HepG2 (cell line): ENCODE results near the gene NRN1L. TPM values are rescaled to one million over a fixed set of nuclear protein-coding genes. Genes with fewer than 3 reads are reported as not detected.

ENCODE experiments used
- HCFC1 ChIP-seq: fragments of 150-350 bp; IDR thresholded peaks from 2 replicates; pipeline ENCODE4 v1.6.1; 2014; ENCODE audit warnings: low read depth, low read length
- HNF4A ChIP-seq: sonication (generic); formaldehyde crosslinking; IDR thresholded peaks from 2 replicates; pipeline ENCODE4 v1.4.0; 2020; ENCODE audit warnings: missing genetic modification reagents
- JUNB ChIP-seq: sonication (generic); formaldehyde crosslinking; IDR thresholded peaks from 2 replicates; pipeline ENCODE4 v1.8.0; 2022; ENCODE audit warnings: missing genetic modification reagents, mild to moderate bottlenecking, borderline replicate concordance
- KDM5A ChIP-seq: fragments of 200-600 bp; sonication (generic); IDR thresholded peaks from 2 replicates; pipeline ENCODE4 v1.7.0; 2018; ENCODE audit warnings: antibody characterized with exemption, mild to moderate bottlenecking, low read length, borderline replicate concordance
- YY1 ChIP-seq: IDR thresholded peaks from 2 replicates; pipeline ENCODE4 v1.6.1; 2011; ENCODE audit warnings: low read length, low read depth, moderate library complexity, mild to moderate bottlenecking; ENCODE audit not compliant: insufficient read depth, insufficient replicate concordance
- ZFP41 ChIP-seq: sonication (generic); formaldehyde crosslinking; IDR thresholded peaks from 2 replicates; pipeline ENCODE4 v1.4.0; 2020; ENCODE audit warnings: mild to moderate bottlenecking, missing genetic modification reagents, borderline replicate concordance
- ZFYVE20 ChIP-seq: sonication (generic); formaldehyde crosslinking; IDR thresholded peaks from 2 replicates; pipeline ENCODE4 v1.8.0; 2023; ENCODE audit warnings: low read depth, mild to moderate bottlenecking, moderate library complexity, missing genetic modification reagents, borderline replicate concordance
- ZNF160 ChIP-seq: sonication (generic); formaldehyde crosslinking; IDR thresholded peaks from 2 replicates; pipeline ENCODE4 v1.8.0; 2022; ENCODE audit warnings: mild to moderate bottlenecking, inconsistent platforms, missing genetic modification reagents
- ZNF773 ChIP-seq: sonication (generic); formaldehyde crosslinking; IDR thresholded peaks from 2 replicates; pipeline ENCODE4 v1.4.0; 2020; ENCODE audit warnings: missing genetic modification reagents, borderline replicate concordance
- polyA plus RNA-seq, 8 experiments: library from polyadenylated mRNA; depleted of rRNA in 3 of 8; stranded (reverse) in 7 of 8; unstranded in 1 of 8; fragments of >200 nt; fragmentation: Illumina TruSeq in 4 of 8; extraction: Trizol in 4 of 8; gene quantifications; 2 replicates each; pipeline versions ENCODE4 v1.2.1 to v1.2.3, GENCODE V29; 2011 to 2016; ENCODE audit warnings: low read depth in 4 of 8, missing spikeins in 1 of 8, mixed read lengths in 1 of 8; ENCODE audit not compliant: insufficient read depth in 1 of 8
- total RNA-seq, 5 experiments: library from RNA; depleted of rRNA; stranded (reverse); fragments of >200 nt; fragmentation: Illumina TruSeq; extraction: Trizol; gene quantifications; 2 replicates each; pipeline ENCODE4 v1.2.3, GENCODE V29; 2016; ENCODE audit warnings: low read depth in 1 of 5
- TF ChIP-seq, protein P1 (sequence below): sonication (generic); formaldehyde crosslinking; IDR thresholded peaks from 2 replicates; pipeline ENCODE4 v1.4.0; 2020; ENCODE audit warnings: mild to moderate bottlenecking, missing genetic modification reagents
- TF ChIP-seq, protein P2 (sequence below): sonication (generic); formaldehyde crosslinking; IDR thresholded peaks from 2 replicates; pipeline ENCODE4 v1.5.0; 2020; ENCODE audit warnings: mild to moderate bottlenecking, missing genetic modification reagents
- TF ChIP-seq, protein P3 (sequence below): sonication (generic); formaldehyde crosslinking; IDR thresholded peaks from 2 replicates; pipeline ENCODE4 v1.5.0; 2020; ENCODE audit warnings: mild to moderate bottlenecking, missing genetic modification reagents
- TF ChIP-seq, protein P4 (sequence below): sonication (generic); formaldehyde crosslinking; IDR thresholded peaks from 2 replicates; pipeline ENCODE4 v1.8.1; 2023; ENCODE audit warnings: mild to moderate bottlenecking, missing genetic modification reagents, borderline replicate concordance
- TF ChIP-seq, protein P5 (sequence below): IDR thresholded peaks from 2 replicates; pipeline ENCODE4 v1.6.1; 2018; ENCODE audit warnings: missing genetic modification reagents
- TF ChIP-seq, protein P6 (sequence below): sonication (generic); formaldehyde crosslinking; IDR thresholded peaks from 2 replicates; pipeline ENCODE4 v1.4.0; 2020; ENCODE audit warnings: missing genetic modification reagents, mild to moderate bottlenecking, borderline replicate concordance

NRN1L gene
- total and polyA plus RNA-seq, 2 of the 13 experiments (the other 11 are each of a cell fraction or from before 2014, with no cell fraction given), result 0.53 to 1.2 TPM

DNA sequence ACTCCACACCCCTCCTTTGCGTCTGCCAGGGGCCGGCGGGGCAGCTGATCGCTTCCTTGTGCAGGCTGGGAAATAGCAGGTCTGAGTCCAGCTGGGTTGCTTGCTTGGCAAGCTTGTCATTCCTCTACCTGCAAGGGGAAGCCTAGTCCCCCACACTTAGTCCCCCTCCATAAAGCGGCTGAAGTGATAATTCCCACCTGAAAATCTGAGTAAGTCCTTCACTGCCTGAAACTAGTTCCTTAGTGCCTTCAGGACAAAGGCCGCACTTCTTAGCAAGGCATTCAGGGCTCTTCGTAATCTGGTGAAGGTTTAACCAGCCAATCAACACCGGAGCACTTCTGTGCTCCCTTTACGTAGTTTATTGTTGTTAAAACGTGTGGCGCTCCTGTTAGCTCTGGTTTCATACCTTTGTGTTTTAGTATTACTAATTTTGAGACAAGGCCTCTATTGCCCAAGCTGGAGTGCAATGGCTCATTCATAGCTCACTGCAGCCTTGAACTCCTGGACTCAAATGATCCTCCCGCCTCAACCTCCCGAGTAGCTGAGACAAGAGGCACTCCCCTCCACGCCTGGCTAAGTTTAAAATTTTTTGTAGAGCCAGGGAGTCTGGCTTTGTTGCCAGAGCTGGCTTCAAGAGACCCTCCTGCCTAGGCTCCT lies 9.2 kb downstream of the NRN1L start (continued):
- TF ChIP-seq, protein P1, sequence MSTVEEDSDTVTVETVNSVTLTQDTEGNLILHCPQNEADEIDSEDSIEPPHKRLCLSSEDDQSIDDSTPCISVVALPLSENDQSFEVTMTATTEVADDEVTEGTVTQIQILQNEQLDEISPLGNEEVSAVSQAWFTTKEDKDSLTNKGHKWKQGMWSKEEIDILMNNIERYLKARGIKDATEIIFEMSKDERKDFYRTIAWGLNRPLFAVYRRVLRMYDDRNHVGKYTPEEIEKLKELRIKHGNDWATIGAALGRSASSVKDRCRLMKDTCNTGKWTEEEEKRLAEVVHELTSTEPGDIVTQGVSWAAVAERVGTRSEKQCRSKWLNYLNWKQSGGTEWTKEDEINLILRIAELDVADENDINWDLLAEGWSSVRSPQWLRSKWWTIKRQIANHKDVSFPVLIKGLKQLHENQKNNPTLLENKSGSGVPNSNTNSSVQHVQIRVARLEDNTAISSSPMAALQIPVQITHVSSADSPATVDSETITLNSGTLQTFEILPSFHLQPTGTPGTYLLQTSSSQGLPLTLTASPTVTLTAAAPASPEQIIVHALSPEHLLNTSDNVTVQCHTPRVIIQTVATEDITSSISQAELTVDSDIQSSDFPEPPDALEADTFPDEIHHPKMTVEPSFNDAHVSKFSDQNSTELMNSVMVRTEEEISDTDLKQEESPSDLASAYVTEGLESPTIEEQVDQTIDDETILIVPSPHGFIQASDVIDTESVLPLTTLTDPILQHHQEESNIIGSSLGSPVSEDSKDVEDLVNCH (CRISPR knock-in tag), result no peak
- TF ChIP-seq ZNF773, result no peak
- TF ChIP-seq, protein P2, sequence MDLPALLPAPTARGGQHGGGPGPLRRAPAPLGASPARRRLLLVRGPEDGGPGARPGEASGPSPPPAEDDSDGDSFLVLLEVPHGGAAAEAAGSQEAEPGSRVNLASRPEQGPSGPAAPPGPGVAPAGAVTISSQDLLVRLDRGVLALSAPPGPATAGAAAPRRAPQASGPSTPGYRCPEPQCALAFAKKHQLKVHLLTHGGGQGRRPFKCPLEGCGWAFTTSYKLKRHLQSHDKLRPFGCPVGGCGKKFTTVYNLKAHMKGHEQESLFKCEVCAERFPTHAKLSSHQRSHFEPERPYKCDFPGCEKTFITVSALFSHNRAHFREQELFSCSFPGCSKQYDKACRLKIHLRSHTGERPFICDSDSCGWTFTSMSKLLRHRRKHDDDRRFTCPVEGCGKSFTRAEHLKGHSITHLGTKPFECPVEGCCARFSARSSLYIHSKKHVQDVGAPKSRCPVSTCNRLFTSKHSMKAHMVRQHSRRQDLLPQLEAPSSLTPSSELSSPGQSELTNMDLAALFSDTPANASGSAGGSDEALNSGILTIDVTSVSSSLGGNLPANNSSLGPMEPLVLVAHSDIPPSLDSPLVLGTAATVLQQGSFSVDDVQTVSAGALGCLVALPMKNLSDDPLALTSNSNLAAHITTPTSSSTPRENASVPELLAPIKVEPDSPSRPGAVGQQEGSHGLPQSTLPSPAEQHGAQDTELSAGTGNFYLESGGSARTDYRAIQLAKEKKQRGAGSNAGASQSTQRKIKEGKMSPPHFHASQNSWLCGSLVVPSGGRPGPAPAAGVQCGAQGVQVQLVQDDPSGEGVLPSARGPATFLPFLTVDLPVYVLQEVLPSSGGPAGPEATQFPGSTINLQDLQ (CRISPR knock-in tag), result no peak
- TF ChIP-seq ZNF160 (CRISPR knock-in tag), result 0 out of 2 replicates have a peak, but pooled peaks have one; percentile 5
- TF ChIP-seq ZFP41 (CRISPR knock-in tag), result no peak
- TF ChIP-seq, protein P3, sequence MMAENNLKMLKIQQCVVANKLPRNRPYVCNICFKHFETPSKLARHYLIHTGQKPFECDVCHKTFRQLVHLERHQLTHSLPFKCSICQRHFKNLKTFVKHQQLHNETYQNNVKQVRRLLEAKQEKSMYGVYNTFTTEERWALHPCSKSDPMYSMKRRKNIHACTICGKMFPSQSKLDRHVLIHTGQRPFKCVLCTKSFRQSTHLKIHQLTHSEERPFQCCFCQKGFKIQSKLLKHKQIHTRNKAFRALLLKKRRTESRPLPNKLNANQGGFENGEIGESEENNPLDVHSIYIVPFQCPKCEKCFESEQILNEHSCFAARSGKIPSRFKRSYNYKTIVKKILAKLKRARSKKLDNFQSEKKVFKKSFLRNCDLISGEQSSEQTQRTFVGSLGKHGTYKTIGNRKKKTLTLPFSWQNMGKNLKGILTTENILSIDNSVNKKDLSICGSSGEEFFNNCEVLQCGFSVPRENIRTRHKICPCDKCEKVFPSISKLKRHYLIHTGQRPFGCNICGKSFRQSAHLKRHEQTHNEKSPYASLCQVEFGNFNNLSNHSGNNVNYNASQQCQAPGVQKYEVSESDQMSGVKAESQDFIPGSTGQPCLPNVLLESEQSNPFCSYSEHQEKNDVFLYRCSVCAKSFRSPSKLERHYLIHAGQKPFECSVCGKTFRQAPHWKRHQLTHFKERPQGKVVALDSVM (CRISPR knock-in tag), result peak; percentile 83
- no peak for TF ChIP-seq JUNB (CRISPR knock-in tag)
- TF ChIP-seq, protein P4, sequence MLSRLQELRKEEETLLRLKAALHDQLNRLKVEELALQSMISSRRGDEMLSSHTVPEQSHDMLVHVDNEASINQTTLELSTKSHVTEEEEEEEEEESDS (CRISPR knock-in tag), result 0 out of 2 replicates have a peak, but pooled peaks have one; percentile 6
- TF ChIP-seq ZFYVE20 (CRISPR knock-in tag), result no peak
- TF ChIP-seq, protein P5, sequence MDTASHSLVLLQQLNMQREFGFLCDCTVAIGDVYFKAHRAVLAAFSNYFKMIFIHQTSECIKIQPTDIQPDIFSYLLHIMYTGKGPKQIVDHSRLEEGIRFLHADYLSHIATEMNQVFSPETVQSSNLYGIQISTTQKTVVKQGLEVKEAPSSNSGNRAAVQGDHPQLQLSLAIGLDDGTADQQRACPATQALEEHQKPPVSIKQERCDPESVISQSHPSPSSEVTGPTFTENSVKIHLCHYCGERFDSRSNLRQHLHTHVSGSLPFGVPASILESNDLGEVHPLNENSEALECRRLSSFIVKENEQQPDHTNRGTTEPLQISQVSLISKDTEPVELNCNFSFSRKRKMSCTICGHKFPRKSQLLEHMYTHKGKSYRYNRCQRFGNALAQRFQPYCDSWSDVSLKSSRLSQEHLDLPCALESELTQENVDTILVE (CRISPR knock-in tag), result no peak
- TF ChIP-seq HCFC1, result no peak
- no peak for TF ChIP-seq YY1
- peak; percentile 60 for TF ChIP-seq HNF4A
- TF ChIP-seq, protein P6, sequence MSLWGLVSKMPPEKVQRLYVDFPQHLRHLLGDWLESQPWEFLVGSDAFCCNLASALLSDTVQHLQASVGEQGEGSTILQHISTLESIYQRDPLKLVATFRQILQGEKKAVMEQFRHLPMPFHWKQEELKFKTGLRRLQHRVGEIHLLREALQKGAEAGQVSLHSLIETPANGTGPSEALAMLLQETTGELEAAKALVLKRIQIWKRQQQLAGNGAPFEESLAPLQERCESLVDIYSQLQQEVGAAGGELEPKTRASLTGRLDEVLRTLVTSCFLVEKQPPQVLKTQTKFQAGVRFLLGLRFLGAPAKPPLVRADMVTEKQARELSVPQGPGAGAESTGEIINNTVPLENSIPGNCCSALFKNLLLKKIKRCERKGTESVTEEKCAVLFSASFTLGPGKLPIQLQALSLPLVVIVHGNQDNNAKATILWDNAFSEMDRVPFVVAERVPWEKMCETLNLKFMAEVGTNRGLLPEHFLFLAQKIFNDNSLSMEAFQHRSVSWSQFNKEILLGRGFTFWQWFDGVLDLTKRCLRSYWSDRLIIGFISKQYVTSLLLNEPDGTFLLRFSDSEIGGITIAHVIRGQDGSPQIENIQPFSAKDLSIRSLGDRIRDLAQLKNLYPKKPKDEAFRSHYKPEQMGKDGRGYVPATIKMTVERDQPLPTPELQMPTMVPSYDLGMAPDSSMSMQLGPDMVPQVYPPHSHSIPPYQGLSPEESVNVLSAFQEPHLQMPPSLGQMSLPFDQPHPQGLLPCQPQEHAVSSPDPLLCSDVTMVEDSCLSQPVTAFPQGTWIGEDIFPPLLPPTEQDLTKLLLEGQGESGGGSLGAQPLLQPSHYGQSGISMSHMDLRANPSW (CRISPR knock-in tag), result no peak
- TF ChIP-seq KDM5A, result no peak; the same call in 1 of the 2 replicates
